HepG2 (cell line): ENCODE results near the gene GADD45G. TPM values are rescaled to one million over a fixed set of nuclear protein-coding genes. Genes with fewer than 3 reads are reported as not detected.

Source experiments
- ATAC-seq: fragments of 200-7000 bp; cut with Tn5 transposase; 3 replicates; pipeline ENCODE4 v1.9.1; 2020; ENCODE audit warnings: mild to moderate bottlenecking, moderate library complexity
- BruUV-seq: library from RNA; stranded (reverse); fragments of 400-500 nt; replicated peaks from 2 replicates; lab custom pipeline; 2021; lab: Mats Ljungman, UMichigan
- CTCF ChIA-PET: fragments of 300-600 bp; formaldehyde crosslinking; extraction: SDS; loops from one replicate; lab custom pipeline; 2021; ENCODE audit warnings: low total read pairs, inconsistent platforms, low intra/inter-chr PET ratio; lab: Yijun Ruan, JAX
- POLR2A ChIA-PET: fragments of 350-600 bp; sonication (Branson Sonifier 250); formaldehyde crosslinking; loops from one replicate; lab custom pipeline; 2020; ENCODE audit warnings: antibody characterized with exemption, inconsistent platforms; lab: Yijun Ruan, JAX
- DNase-seq: peaks from one replicate; pipeline ENCODE4 v3.0.0-alpha.2; 2015; ENCODE audit warnings: low spot score
- FAIRE-seq: peaks from 3 replicates; lab custom pipeline; 2011; peaks lifted over from hg19 to GRCh38; lab: Jason Lieb, UNC
- H2AFZ ChIP-seq: one replicate; pipeline ENCODE4 v1.6.1; 2011; ENCODE audit warnings: low read length, inconsistent platforms
- H3K27ac ChIP-seq: fragments of 300-600 bp; 3 replicates; pipeline ENCODE4 v1.8.0; 2011; ENCODE audit warnings: mixed run types, mild to moderate bottlenecking, mixed read lengths, low read length, inconsistent platforms; ENCODE audit not compliant: insufficient read depth; ENCODE audit errors: extremely low read length
- H3K27me3 ChIP-seq, 2 experiments: fragments of 200-600 bp in 1 of 2; 2 replicates in 1 of 2; 3 replicates in 1 of 2; pipeline versions ENCODE4 v1.6.0 to v1.8.0; 2011; ENCODE audit warnings: low read length in 2 of 2, mild to moderate bottlenecking in 2 of 2, moderate library complexity in 2 of 2, inconsistent platforms in 1 of 2; ENCODE audit not compliant: insufficient read depth in 2 of 2, control insufficient read depth in 1 of 2
- H3K36me3 ChIP-seq, 2 experiments: fragments of 200-600 bp in 1 of 2; replicated peaks in 1 of 2; 2 replicates in 1 of 2; 3 replicates in 1 of 2; pipeline versions ENCODE4 v1.5.1 to v1.8.0; 2011; ENCODE audit warnings: low read length in 2 of 2, inconsistent platforms in 1 of 2; ENCODE audit not compliant: insufficient read depth in 2 of 2, control insufficient read depth in 1 of 2
- H3K4me1 ChIP-seq: 2 replicates; pipeline ENCODE4 v1.5.1; 2012; ENCODE audit warnings: low read length, inconsistent platforms; ENCODE audit not compliant: insufficient read depth
- H3K4me2 ChIP-seq: 2 replicates; pipeline ENCODE4 v1.6.0; 2011; ENCODE audit warnings: low read depth, low read length, inconsistent platforms
- H3K4me3 ChIP-seq, 3 experiments: fragments of 200-600 bp in 1 of 3; sonication (generic), shearing (Covaris generic) in 1 of 3; replicated peaks in 1 of 3; 2 replicates each; pipeline ENCODE4 v1.5.1; 2011 to 2016; ENCODE audit warnings: low read length in 3 of 3, inconsistent platforms in 2 of 3, low read depth in 2 of 3, mild to moderate bottlenecking in 2 of 3, control low read depth in 1 of 3, mixed read lengths in 1 of 3; ENCODE audit not compliant: insufficient read depth in 1 of 3
- H3K79me2 ChIP-seq: one replicate; pipeline ENCODE4 v1.6.1; 2011; ENCODE audit warnings: low read length, inconsistent platforms; ENCODE audit not compliant: insufficient read depth
- H3K9ac ChIP-seq: 2 replicates; pipeline ENCODE4 v1.6.0; 2011; ENCODE audit warnings: mild to moderate bottlenecking, low read depth, low read length, inconsistent platforms; ENCODE audit not compliant: insufficient read depth
- H3K9me3 ChIP-seq: 2 replicates; pipeline ENCODE4 v1.5.1; 2012; ENCODE audit warnings: mild to moderate bottlenecking, low read length
- H4K20me1 ChIP-seq: 2 replicates; pipeline ENCODE4 v1.6.0; 2011; ENCODE audit warnings: inconsistent platforms, mild to moderate bottlenecking, low read length, moderate library complexity; ENCODE audit not compliant: insufficient read depth
- MED13 ChIP-seq: sonication (generic); formaldehyde crosslinking; IDR thresholded peaks from 2 replicates; pipeline ENCODE4 v1.5.0; 2020; ENCODE audit warnings: missing genetic modification reagents
- MYNN ChIP-seq: sonication (generic); formaldehyde crosslinking; IDR thresholded peaks from 2 replicates; pipeline ENCODE4 v1.4.0; 2020; ENCODE audit warnings: mild to moderate bottlenecking, low read depth, missing genetic modification reagents
- SCMH1 ChIP-seq: sonication (generic); formaldehyde crosslinking; IDR thresholded peaks from 2 replicates; pipeline ENCODE4 v1.9.0; 2021; ENCODE audit warnings: missing genetic modification reagents, mild to moderate bottlenecking, borderline replicate concordance
- STAG1 ChIP-seq: sonication (generic); formaldehyde crosslinking; IDR thresholded peaks from 2 replicates; pipeline ENCODE4 v1.4.0; 2020; ENCODE audit warnings: missing genetic modification reagents
- ZNF224 ChIP-seq: sonication (generic); formaldehyde crosslinking; IDR thresholded peaks from 2 replicates; pipeline ENCODE4 v1.5.0; 2020; ENCODE audit warnings: mild to moderate bottlenecking, missing genetic modification reagents
- ZNF543 ChIP-seq: sonication (generic); formaldehyde crosslinking; IDR thresholded peaks from 2 replicates; pipeline ENCODE4 v1.4.0; 2020; ENCODE audit warnings: mild to moderate bottlenecking, missing genetic modification reagents
- WGBS: methylation state at CpG from one replicate; pipeline ENCODE4 v1.1.6; 2017; ENCODE audit warnings: low lambda C conversion rate; 5-methylcytosine and 5-hydroxymethylcytosine counted together
- in situ Hi-C: cut with HindIII; loops from 2 replicates; pipeline ENCODE4 v1.10.0; 2017; ENCODE audit warnings: low pct_unique_long_range_greater_than_20kb; ENCODE audit not compliant: extremely low pct_ligation_motif_present
- intact Hi-C: fragments of 100-400 bp; cut with micrococcal nuclease; formaldehyde crosslinking; loops from one replicate; pipeline ENCODE4 v1.10.0; 2022; ENCODE audit not compliant: unreplicated experiment
- polyA plus RNA-seq, 8 experiments: library from polyadenylated mRNA; depleted of rRNA in 3 of 8; stranded (reverse) in 7 of 8; unstranded in 1 of 8; fragments of >200 nt; fragmentation: Illumina TruSeq in 4 of 8; extraction: Trizol in 4 of 8; gene quantifications; 2 replicates each; pipeline versions ENCODE4 v1.2.1 to v1.2.3, GENCODE V29; 2011 to 2016; ENCODE audit warnings: low read depth in 4 of 8, missing spikeins in 1 of 8, mixed read lengths in 1 of 8; ENCODE audit not compliant: insufficient read depth in 1 of 8
- total RNA-seq, 5 experiments: library from RNA; depleted of rRNA; stranded (reverse); fragments of >200 nt; fragmentation: Illumina TruSeq; extraction: Trizol; gene quantifications; 2 replicates each; pipeline ENCODE4 v1.2.3, GENCODE V29; 2016; ENCODE audit warnings: low read depth in 1 of 5
- TF ChIP-seq, protein P1 (sequence below): sonication (generic); formaldehyde crosslinking; conservative IDR thresholded peaks from 2 replicates; pipeline ENCODE4 v1.4.0; 2020; ENCODE audit warnings: missing genetic modification reagents
- TF ChIP-seq, protein P2 (sequence below): sonication (generic); formaldehyde crosslinking; IDR thresholded peaks from 2 replicates; pipeline ENCODE4 v1.4.0; 2020; ENCODE audit warnings: missing genetic modification reagents; ENCODE audit errors: not compliant biosample characterization
- TF ChIP-seq, protein P3 (sequence below): IDR thresholded peaks from 2 replicates; pipeline ENCODE4 v1.6.1; 2012; ENCODE audit warnings: low read depth, low read length, improper control_type of control experiment
- TF ChIP-seq, protein P4 (sequence below): sonication (generic); formaldehyde crosslinking; IDR thresholded peaks from 2 replicates; pipeline ENCODE4 v1.5.0; 2020; ENCODE audit warnings: mild to moderate bottlenecking, missing genetic modification reagents, moderate library complexity

GADD45G gene
- total and polyA plus RNA-seq, 2 of the 13 experiments (the other 11 are each of a cell fraction or from before 2014, with no cell fraction given): not detected

DNA sequence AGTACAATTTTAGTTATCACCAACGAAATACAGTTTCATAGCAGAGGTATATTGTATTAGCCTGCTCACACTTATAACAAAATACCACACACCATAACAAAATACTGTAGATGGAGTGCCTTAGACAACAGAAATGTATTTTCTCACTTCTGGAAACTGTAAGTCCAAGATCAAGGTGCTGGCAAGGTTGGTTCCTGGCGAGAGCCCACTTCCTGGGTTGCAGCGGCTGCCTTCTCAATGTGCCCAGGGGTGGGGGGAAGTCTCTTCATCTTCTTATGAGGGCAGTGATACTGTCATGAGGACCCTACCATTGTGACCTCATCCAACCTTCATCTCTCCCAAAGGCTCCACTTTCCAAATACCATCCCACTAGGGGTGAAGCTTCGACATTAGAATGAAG is 30.5 kb upstream of the GADD45G start (continued):
- TF ChIP-seq, protein P1, sequence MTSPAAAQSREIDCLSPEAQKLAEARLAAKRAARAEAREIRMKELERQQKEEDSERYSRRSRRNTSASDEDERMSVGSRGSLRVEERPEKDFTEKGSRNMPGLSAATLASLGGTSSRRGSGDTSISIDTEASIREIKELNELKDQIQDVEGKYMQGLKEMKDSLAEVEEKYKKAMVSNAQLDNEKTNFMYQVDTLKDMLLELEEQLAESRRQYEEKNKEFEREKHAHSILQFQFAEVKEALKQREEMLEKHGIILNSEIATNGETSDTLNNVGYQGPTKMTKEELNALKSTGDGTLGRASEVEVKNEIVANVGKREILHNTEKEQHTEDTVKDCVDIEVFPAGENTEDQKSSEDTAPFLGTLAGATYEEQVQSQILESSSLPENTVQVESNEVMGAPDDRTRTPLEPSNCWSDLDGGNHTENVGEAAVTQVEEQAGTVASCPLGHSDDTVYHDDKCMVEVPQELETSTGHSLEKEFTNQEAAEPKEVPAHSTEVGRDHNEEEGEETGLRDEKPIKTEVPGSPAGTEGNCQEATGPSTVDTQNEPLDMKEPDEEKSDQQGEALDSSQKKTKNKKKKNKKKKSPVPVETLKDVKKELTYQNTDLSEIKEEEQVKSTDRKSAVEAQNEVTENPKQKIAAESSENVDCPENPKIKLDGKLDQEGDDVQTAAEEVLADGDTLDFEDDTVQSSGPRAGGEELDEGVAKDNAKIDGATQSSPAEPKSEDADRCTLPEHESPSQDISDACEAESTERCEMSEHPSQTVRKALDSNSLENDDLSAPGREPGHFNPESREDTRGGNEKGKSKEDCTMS (CRISPR knock-in tag): no peak
- TF ChIP-seq ZNF543 (no peak), ZNF224 (no peak), MED13 (CRISPR knock-in tag) (no peak), SCMH1 (CRISPR knock-in tag) (no peak)
- TF ChIP-seq, protein P2, sequence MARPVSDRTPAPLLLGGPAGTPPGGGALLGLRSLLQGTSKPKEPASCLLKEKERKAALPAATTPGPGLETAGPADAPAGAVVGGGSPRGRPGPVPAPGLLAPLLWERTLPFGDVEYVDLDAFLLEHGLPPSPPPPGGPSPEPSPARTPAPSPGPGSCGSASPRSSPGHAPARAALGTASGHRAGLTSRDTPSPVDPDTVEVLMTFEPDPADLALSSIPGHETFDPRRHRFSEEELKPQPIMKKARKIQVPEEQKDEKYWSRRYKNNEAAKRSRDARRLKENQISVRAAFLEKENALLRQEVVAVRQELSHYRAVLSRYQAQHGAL (CRISPR knock-in tag): no peak

GRCh38 chr9:89576404-89576839 is 28.4 kb upstream of the GADD45G start:
- Histone ChIP-seq H4K20me1 (no peaks in the 10 kb centered on the region), H3K4me2 (no peak overlapping the region), H3K79me2 (no peaks in the 10 kb centered on the region), H2AFZ (no peak overlapping the region), H3K9me3 (no peaks in the 10 kb centered on the region), H3K9ac (no peak overlapping the region), H3K4me1 (no peaks in the 10 kb centered on the region), H3K27me3 (peaks cover 2 to 9% of the 10 kb centered on the region in 2 experiments; a peak in 2 of 5 replicates), H3K4me3 (no peak overlapping the region), H3K36me3 (no peaks in the 10 kb centered on the region), H3K27ac (no peak overlapping the region)
- CTCF ChIA-PET: interaction anchor here (0.7 to 2.1 kb wide), 5 partner anchors 13 to 1295 kb away, joined by 3 to 18 read pairs (median 4); no protein-coding TSS in a partner anchor
- in situ Hi-C loops: no loop called here
- intact Hi-C loops: loop anchor here (1.0 kb wide), 1 partner anchor 17 kb away; no protein-coding TSS in a partner anchor
- ATAC-seq (no peak), FAIRE-seq (no peak), DNase-seq (peak; percentile 32)
- no TSS peak for BruUV-seq
- TF ChIP-seq STAG1 (CRISPR knock-in tag): peak; percentile 60
- no peak for TF ChIP-seq MYNN (CRISPR knock-in tag)
- TF ChIP-seq, protein P3, sequence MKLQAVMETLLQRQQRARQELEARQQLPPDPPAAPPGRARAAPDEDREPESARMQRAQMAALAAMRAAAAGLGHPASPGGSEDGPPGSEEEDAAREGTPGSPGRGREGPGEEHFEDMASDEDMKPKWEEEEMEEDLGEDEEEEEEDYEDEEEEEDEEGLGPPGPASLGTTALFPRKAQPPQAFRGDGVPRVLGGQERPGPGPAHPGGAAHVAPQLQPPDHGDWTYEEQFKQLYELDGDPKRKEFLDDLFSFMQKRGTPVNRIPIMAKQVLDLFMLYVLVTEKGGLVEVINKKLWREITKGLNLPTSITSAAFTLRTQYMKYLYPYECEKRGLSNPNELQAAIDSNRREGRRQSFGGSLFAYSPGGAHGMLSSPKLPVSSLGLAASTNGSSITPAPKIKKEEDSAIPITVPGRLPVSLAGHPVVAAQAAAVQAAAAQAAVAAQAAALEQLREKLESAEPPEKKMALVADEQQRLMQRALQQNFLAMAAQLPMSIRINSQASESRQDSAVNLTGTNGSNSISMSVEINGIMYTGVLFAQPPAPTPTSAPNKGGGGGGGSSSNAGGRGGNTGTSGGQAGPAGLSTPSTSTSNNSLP: peak; percentile 50; the same call in 1 of the 2 replicates
- TF ChIP-seq, protein P4, sequence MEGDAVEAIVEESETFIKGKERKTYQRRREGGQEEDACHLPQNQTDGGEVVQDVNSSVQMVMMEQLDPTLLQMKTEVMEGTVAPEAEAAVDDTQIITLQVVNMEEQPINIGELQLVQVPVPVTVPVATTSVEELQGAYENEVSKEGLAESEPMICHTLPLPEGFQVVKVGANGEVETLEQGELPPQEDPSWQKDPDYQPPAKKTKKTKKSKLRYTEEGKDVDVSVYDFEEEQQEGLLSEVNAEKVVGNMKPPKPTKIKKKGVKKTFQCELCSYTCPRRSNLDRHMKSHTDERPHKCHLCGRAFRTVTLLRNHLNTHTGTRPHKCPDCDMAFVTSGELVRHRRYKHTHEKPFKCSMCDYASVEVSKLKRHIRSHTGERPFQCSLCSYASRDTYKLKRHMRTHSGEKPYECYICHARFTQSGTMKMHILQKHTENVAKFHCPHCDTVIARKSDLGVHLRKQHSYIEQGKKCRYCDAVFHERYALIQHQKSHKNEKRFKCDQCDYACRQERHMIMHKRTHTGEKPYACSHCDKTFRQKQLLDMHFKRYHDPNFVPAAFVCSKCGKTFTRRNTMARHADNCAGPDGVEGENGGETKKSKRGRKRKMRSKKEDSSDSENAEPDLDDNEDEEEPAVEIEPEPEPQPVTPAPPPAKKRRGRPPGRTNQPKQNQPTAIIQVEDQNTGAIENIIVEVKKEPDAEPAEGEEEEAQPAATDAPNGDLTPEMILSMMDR (CRISPR knock-in tag): peak; percentile 47
- WGBS: 36% methylated on average over 4 of the region's 4 CpGs
- POLR2A ChIA-PET: no interaction called here
